ENCODE measurements around the gene OR51A7.
"Not testable (repeated sequence)": the region's sequence is repeated elsewhere in the genome, so short reads cannot be mapped to it uniquely, and the experiment has no call there.

Gene OR51A7, protein sequence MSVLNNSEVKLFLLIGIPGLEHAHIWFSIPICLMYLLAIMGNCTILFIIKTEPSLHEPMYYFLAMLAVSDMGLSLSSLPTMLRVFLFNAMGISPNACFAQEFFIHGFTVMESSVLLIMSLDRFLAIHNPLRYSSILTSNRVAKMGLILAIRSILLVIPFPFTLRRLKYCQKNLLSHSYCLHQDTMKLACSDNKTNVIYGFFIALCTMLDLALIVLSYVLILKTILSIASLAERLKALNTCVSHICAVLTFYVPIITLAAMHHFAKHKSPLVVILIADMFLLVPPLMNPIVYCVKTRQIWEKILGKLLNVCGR

DNA sequence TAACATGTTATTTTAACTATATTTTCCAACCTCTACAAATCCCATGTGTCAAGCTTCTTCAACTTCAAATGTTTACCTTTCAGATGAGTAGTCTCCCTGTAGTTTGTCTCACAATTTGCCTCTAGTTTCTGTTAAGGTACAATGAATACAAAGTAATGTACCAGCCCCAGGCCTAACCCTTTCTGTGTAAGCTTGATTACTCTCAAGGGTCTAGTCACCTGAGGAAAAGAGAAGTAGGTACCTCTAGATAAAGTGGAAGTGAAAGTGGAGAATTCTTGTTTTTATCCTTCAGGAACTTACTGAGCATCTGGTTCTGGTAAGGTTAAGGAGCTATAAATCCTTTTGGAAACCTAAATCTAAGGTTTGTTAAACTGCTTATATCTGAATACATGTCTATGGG is at the start of gene OR51A7:
Gene OR51A7 (plus strand): TSS at position 300 of the 400 bp plus-strand sequence. CDS start 3,587 bp downstream, outside the sequence.
- DNase-seq: no peak

DNA sequence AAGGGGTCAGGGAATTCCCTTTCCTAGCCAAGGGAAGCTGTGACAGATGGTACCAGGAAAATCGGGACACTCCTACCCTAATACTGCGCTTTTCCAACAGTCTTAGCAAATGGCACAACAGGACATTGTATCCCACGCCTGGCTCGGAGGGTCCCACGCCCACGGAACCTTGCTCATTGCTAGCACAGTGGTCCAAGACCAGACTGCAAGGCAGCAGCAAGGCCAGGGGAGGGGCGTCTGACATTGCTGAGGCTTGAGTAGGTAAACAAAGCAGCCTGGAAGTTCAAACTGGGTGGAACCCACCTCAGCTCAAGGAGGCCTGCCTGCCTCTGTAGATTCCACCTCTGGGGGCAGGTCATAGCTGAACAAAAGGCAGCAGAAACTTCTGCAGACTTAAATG is 49.3 kb upstream of the OR51A7 start:
- not testable (repeated sequence) for DNase-seq

DNA sequence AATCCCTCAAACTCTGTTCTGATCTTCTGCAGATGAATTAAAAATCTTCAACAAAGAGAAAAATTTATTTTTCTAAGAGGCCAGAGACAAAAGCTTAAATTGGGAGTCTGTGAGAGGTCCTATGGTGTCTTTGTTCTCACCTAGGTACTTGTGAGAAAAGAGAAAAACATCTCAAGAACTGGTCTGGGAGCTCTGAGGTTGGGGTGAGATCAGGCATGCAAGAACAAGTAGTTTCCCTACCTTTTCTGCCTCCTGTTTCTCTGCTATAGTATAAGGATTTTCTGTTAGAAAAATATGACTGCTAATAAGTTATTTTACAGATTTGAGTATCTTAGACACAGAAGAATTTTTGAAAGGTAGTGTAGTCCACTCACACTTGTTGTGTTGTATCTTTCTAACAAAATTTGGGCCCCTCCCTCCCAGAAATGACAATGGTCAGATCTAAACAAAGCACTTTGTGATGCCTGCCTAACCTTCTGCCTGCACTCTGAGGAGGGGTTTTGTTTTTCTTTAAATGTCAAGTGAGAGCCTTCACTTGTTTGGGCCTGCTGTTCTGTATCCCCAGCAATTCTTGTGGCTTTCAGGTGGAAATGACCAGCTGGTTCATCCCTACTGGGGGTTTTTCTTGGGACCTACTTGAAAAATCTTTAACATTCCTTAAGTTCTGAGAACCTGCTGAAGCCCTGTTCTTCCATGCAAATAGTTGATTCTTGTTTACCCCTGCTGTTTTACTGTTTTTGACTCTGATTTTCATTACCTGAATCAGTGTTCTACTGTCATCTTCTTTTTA is 40.9 kb upstream of the OR51A7 start:
- no peak for DNase-seq

DNA sequence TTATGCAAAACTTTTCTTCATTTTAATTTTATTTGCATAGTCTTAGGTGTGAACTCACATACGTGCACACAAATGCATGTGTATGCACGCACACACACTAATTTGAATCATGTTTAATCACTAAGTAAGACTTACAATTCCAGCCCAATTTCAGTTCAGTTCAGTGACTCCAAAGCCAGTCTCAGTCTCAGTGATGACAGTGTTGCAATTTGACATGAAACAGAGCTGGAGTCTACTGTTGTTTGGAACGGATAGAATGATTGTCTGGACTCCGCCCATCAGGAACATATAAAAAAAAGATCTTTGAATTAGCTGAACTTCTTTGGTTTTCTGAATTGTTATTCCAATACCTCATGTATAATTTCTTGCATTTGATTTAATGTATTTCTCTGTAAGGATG is 39.7 kb upstream of the OR51A7 start:
- no peak for DNase-seq

DNA sequence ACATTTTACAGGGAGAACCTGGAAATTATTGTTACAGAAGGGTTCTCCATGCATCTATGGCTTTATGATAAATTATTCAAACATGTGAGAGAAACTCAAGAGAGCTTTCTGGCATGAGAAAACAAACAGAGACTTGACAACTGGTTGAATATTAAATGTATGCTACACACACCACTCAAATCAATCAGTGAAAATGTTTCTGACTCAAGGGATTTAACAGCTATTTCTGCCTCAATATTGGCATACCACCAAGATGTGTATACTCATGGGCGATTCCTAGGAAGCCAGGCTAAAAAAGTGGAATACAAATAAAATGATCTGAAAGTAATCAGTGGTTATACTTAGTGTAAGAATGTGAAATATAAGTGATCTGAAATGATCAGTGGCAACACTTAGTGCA is 37.7 kb upstream of the OR51A7 start:
- DNase-seq: no peak

DNA sequence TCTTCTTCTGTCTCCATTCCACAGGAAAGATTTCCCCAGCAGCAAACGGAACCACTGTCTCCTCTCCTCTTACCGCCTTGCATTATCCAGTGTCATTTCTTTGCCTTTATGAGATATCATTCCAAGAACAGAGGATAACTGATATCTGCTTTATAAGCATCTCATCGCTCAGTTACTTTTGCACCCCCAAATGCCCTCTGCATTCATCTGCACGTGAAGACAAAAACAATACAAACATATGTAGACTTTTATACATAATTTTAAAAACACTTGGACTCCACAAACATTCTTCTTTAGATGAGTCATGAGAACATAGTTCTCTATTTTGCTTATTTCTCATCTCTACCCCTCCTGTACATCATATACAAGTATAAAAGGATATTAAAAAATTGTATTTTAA is 22.4 kb upstream of the OR51A7 start:
- DNase-seq: no peak

DNA sequence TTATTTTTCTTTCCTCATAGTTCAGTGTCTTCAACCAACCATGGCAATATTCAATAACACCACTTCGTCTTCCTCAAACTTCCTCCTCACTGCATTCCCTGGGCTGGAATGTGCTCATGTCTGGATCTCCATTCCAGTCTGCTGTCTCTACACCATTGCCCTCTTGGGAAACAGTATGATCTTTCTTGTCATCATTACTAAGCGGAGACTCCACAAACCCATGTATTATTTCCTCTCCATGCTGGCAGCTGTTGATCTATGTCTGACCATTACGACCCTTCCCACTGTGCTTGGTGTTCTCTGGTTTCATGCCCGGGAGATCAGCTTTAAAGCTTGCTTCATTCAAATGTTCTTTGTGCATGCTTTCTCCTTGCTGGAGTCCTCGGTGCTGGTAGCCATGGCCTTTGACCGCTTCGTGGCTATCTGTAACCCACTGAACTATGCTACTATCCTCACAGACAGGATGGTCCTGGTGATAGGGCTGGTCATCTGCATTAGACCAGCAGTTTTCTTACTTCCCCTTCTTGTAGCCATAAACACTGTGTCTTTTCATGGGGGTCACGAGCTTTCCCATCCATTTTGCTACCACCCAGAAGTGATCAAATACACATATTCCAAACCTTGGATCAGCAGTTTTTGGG is 21.6 kb upstream of the OR51A7 start, which contains the start of gene OR51T1:
Gene OR51T1 (plus strand): TSS at position 41 of the 641 bp plus-strand sequence. CDS start 0 bp downstream, at position 41.
- no peak for DNase-seq

DNA sequence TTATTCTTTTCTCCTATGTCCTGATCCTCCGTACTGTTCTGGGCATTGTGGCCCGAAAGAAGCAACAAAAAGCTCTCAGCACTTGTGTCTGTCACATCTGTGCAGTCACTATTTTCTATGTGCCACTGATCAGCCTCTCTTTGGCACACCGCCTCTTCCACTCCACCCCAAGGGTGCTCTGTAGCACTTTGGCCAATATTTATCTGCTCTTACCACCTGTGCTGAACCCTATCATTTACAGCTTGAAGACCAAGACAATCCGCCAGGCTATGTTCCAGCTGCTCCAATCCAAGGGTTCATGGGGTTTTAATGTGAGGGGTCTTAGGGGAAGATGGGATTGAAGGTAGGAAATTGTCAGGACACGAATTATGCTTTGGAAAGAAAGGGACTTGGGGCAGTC is 21.0 kb upstream of the OR51A7 start:
- no peak for DNase-seq

DNA sequence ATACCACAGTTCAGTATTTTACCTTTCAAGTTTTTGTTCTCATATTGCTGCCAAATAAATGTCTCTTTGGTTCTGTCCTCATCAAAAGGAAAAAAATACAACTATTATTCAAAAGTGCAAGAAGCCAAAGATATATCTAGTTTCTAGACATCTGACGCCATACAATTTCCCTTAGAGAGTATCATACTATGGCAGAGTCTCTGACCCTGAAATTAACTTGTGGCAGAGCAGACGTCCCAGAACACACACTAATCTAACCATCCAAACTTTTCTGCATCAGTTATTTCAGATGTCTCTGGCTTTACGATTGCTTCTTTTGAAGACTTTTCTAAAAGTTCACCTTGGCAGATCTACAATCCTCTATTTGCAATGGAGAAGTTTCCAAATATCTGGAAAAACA is 19.2 kb upstream of the OR51A7 start:
- DNase-seq: no peak

DNA sequence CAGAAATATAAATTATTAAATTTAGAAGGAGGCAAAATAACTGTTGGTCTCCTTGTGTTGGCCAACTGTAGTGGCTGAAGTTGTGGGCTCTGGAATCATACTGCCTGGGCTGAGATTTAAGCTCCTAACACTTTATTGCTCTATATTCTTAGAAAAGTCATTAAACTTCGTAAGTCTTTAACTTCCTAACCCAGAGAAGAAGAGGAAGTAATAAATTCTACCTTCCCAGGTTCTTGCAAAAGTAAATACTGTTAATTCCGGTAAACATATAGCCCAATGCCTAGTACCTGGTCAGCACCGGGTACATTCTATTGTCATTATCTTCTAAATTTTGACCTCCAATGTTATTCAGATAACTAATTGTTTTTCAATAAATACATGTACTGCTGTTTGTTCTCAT is 17.4 kb upstream of the OR51A7 start:
- no peak for DNase-seq

DNA sequence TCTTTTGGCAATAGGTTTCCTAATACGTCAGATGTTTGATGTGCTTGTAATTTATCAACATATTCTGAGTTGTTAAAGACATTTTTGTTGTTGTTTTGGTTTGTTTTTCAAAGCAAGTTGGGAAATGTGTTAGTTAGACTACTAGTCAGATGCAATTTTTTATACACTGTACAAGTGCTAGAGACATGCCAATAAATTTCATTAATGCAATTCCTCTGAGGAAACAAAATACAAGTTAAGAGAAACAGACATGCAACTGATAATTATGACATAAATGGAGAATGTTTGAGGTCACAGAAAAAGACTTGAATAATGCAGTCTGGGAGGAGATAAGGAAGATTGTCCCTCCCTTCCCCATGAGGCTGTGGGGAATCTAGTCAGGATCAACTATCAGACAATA is 16.0 kb upstream of the OR51A7 start:
- DNase-seq: no peak

DNA sequence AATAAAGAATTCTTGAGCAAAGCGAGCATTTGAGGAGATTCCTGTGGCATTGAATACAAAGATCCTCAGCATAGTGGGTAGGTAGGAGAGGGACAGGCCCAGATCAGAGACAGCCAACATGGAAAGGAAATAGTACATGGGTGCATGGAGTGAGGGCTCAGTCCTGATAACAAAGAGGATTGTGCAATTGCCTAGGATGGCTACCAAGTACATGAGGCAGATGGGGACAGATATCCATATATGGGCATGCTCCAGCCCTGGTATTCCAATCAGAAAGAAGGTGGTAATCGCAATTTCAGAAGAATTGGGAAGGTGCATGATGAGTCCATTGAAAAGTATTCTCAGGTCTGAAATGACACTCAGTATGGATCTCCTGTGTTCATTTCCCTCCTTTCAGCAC is 13.3 kb upstream of the OR51A7 start:
- no peak for DNase-seq

DNA sequence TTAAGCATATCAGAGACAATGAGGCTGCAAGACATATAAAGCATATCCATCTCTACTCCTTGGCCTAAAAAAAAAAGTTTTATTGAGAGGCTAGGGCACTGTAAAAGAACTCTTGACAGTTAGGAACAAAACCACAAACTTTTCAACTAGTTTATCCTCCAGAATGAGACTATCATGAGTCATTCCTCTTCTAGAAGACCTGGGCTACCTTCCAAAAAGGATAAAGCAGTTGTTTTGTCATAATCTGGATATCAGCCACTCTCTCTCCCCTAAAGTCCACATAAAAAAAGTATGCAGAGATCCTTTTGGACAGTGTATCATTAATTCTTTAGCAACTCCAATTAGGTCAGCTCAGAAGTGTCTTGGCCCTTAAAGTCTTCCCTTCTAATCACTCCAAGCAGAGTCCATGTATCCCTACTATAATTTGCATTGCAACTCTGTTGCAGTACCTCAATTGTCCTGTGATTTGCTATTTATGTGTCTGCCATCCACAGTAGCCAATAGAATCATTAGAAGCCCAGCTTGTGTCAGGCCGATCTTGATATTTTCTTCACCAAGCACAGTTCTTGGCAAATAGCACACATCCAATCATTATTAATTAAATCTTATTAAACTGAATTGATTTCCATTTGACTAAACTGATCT is 11.5 kb upstream of the OR51A7 start:
- no peak for DNase-seq

DNA sequence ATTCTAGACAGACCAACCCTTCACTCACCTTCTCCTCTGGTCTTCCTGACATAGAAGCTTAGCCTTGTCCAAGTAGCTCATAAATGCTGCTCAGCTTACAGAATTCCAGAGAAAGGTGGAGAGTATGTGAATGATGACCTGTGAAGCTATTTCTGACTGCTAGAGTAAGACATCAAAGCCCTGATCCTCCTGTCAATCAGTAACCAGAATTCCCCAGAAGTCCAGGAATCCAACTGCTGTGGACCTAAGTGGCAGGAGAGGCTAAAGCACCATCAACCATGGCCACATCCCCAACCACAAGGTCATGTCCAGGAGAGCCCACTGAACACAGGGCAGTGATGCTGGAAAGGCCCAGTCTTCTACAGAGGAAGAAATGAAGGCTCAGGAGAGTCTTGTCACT is 13.0 kb downstream of the OR51A7 start:
- DNase-seq: no peak

DNA sequence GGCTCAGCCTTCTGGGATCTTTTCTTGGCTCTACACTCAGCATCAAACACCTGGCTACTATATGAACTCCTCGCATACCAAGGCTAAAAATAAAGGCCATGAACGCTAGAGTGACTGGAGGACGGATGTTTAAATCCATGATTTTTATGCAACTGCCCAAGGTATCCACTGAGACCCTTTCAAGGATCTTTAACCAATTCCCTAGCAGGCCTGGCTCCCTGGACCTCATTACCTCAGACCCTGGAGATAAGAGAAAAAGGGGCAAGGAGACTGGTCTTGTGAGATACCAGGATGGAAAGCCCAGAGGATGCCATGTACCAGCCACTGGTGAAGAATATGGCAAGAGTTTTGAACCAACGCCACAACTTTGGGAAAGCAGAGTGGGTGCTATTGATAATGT is 15.7 kb downstream of the OR51A7 start, which contains the start of gene OR51G2:
Gene OR51G2 (minus strand): TSS at position 101 of the 400 bp plus-strand sequence. CDS start 3,687 bp downstream, outside the sequence.
- DNase-seq: no peak

DNA sequence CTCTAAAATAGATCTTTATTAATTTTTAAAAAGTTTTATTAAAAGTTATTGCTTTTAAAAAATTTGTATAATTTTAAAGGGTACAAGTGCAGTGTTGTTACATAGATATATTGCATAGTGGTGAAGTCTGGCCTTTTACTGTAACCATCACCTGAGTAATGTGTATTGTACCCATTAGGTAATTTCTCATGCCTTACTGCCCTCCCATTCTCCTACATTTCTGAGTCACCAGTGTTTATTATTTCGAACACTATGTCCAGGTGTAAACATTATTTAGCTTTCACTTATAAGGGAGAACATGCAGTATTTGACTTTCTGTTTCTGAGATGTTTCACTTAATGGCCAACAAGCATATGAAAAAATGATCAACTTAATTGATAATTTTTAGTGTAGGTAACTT is 18.2 kb downstream of the OR51A7 start:
- DNase-seq: no peak

DNA sequence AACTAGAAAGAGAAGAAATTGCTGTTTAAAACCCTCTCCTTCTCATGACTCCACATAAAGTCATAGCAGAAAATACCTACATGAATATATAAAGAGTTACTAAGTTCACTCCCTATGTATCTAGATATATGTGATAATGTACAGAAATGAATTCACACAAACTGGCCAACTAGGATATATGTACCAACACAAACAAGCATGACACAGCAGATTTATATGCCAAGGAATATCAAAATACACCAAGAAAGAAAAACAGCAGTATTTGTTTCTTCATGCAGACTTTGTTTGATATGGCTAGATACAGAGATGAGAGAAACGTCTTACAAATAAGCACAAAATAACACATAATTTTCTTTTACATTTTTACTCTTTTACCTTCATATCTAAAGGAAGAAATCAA is 18.7 kb downstream of the OR51A7 start:
- no peak for DNase-seq

DNA sequence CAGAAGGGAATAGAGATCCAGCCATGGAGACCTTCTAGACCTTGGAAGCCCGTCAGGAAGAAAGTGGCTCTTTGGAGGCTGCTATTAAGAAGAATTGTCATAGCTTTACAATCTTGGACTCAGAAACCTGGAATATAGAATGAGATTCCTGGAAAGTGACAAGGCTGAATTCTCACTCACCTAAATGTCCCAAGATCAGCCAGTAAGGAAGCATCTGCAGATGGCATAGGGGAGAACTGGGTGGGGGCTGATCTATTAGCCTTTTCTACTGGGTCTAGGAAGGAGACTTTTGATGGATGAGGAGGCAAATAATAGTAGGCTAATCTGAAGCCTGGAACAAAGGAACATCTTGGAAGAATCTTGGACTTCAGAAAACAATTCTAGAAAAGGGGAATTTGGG is 20.7 kb downstream of the OR51A7 start, which contains the start of gene OR51G1:
Gene OR51G1 (minus strand): TSS at position 101 of the 400 bp plus-strand sequence. CDS start 0 bp downstream, at position 101.
- DNase-seq: no peak

DNA sequence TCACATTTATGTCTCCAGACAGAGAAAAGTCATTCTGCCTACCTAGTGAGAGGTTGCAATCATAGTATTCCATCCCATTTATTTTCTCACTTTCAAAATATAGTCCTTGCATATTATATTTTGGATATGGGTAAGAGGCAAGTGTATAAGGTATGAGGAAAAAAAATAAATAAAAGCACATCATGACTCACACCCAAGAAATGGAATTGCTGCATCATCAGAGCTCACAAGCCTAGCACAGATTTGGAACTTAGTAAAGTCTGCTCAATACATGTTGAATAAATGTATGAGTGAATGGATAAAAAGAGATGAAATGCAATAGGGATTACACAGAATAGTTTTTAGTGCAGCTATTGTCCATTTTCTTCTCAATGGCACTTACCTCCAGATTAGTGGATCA is 23.0 kb downstream of the OR51A7 start:
- DNase-seq: no peak

DNA sequence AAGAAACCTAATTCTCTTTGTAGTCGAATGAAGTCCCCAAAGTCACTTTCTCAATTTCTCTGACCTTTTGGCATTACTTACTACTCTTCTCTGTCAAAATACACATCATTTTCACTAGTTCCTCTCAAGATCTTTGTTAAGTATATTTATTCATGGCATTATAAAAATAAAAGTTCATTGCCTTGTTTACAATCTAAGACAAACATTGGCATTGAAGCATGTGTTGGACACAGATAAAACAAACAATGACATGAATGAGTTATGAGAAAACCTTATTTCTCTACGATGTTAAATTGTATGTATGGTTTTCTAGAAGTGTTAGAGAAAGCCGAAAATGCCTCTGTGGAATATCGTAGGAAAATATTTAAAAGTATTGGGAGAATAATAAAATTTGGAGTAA is 29.2 kb downstream of the OR51A7 start:
- DNase-seq: no peak

DNA sequence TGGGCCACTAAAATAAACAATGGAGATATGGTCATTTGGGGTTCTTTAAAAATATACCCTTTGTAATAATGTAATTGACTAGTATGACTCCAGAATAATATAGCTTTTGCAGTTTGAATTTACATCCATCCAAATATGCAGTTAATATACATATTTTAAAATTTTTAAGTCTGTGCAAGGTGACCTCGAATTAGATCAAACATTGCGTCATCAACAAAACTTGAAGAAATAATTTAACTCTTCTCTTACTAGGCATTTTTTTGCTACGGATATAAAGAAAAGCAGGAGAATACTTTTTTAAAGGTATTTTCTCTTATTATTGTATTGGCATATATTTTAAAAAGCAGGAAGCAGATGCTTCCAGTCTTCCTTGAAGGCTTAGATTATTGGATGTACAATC is 33.2 kb downstream of the OR51A7 start:
- no peak for DNase-seq

DNA sequence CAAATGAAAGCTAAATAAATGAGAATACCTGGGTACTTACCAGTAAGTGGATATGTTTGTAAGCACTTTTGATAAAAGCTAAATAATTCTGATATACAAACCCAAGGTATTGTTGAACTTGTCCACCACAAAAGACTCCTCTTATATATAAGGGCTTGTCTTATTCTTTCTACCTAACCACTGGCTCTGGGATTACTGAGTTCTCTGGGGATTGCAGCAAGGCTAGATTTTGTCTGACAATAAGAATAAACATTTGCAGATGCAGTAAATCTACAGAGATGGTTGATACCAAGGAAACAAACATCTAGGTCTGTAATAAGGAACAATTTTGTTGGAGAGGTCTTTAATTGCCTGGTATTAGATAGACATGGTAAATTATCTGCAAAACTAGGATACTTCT is 43.9 kb downstream of the OR51A7 start, which contains the start of gene OR51A4:
Gene OR51A4 (minus strand): TSS at position 101 of the 400 bp plus-strand sequence. CDS start 505 bp downstream, outside the sequence.
- DNase-seq: no peak

DNA sequence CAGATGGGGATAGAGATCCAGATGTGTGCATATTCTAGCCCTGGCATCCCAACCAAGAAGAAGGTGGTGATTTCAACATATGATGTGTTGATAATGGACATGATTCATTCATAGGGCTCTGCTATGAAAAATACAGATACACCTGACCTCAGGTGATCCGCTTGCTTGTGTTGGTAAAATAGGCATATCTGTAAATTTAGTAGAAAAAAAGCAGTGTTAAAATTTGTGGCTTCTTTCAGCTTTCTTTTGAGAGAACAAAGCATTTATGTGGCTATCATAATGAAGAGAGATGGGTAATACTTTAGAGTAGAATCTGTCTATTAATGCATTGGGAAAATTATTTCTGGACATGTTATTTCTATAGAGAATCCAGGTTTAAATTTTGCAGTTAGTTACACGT is 52.0 kb downstream of the OR51A7 start, which contains the start of gene OR51A2:
Gene OR51A2 (minus strand): TSS at position 101 of the 400 bp plus-strand sequence. CDS start 0 bp downstream, at position 101.
- not testable (repeated sequence) for DNase-seq
